Ascending aorta (tissue), 2 donors: ENCODE data around the gene KIN. TPM values are rescaled to one million over a fixed set of nuclear protein-coding genes. Genes with fewer than 3 reads are reported as not detected.

Experiments
- DNase-seq, 2 donors: peaks; one replicate each; pipeline ENCODE4 v3.0.0-alpha.2; 2019; ENCODE audit warnings: low spot score in 2 of 2
- H3K27ac ChIP-seq, 2 donors: fragments of 200-600 bp; sonication (generic); one replicate each; pipeline ENCODE4 v1.5.1; 2016 to 2017; ENCODE audit warnings: mild to moderate bottlenecking in 1 of 2
- H3K27me3 ChIP-seq: fragments of 200-600 bp; sonication (generic); one replicate; pipeline ENCODE4 v1.5.1; 2017
- H3K36me3 ChIP-seq, 2 donors: fragments of 200-600 bp; sonication (generic); one replicate each; pipeline ENCODE4 v1.5.1; 2016
- H3K4me1 ChIP-seq, 2 donors: fragments of 200-600 bp; sonication (generic); one replicate each; pipeline ENCODE4 v1.5.1; 2016 to 2017; ENCODE audit warnings: mild to moderate bottlenecking in 1 of 2
- H3K4me3 ChIP-seq, 2 donors: fragments of 200-600 bp; sonication (generic); one replicate each; pipeline ENCODE4 v1.5.1; 2016 to 2017; ENCODE audit warnings: mild to moderate bottlenecking in 1 of 2
- H3K9me3 ChIP-seq, 2 donors: fragments of 200-600 bp; sonication (generic); one replicate each; pipeline ENCODE4 v1.5.1; 2016
- intact Hi-C: fragments of 100-400 bp; cut with DNase I; formaldehyde crosslinking; loops from one replicate; pipeline ENCODE4 v1.15.1; 2023
- total RNA-seq: library from RNA; depleted of rRNA; stranded (reverse); fragments of >200 nt; gene quantifications from one replicate; pipeline ENCODE4 v1.1.0, GENCODE V29; 2016
- TF ChIP-seq, protein P1 (sequence below), 3 experiments: fragments of 200-600 bp in 2 of 3; fragments of 450-650 bp in 1 of 3; sonication (generic) in 2 of 3; IDR thresholded peaks; one replicate each; pipeline ENCODE4 v1.5.1; 2016 to 2019; ENCODE audit warnings: antibody characterized with exemption in 3 of 3, mild to moderate bottlenecking in 1 of 3, moderate library complexity in 1 of 3

KIN gene
- total RNA-seq, 1 donor from 2014 or later = 8.1 TPM

GRCh38 chr10:7808686-7809267 is 21.0 kb upstream of the KIN start:
- Histone ChIP-seq H3K36me3 (peaks cover 33 to 38% of the 10 kb centered on the region in 2 donors), H3K27me3 (no peaks in the 10 kb centered on the region), H3K4me3 (no peak overlapping the region), H3K9me3 (no peaks in the 10 kb centered on the region), H3K27ac (no peak overlapping the region), H3K4me1 (no peaks in the 10 kb centered on the region)
- TF ChIP-seq, protein P1, sequence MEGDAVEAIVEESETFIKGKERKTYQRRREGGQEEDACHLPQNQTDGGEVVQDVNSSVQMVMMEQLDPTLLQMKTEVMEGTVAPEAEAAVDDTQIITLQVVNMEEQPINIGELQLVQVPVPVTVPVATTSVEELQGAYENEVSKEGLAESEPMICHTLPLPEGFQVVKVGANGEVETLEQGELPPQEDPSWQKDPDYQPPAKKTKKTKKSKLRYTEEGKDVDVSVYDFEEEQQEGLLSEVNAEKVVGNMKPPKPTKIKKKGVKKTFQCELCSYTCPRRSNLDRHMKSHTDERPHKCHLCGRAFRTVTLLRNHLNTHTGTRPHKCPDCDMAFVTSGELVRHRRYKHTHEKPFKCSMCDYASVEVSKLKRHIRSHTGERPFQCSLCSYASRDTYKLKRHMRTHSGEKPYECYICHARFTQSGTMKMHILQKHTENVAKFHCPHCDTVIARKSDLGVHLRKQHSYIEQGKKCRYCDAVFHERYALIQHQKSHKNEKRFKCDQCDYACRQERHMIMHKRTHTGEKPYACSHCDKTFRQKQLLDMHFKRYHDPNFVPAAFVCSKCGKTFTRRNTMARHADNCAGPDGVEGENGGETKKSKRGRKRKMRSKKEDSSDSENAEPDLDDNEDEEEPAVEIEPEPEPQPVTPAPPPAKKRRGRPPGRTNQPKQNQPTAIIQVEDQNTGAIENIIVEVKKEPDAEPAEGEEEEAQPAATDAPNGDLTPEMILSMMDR (IDR thresholded peaks at IDR 0.05) = no peak
- DNase-seq = no peak
- intact Hi-C loops = no loop called here

DNA sequence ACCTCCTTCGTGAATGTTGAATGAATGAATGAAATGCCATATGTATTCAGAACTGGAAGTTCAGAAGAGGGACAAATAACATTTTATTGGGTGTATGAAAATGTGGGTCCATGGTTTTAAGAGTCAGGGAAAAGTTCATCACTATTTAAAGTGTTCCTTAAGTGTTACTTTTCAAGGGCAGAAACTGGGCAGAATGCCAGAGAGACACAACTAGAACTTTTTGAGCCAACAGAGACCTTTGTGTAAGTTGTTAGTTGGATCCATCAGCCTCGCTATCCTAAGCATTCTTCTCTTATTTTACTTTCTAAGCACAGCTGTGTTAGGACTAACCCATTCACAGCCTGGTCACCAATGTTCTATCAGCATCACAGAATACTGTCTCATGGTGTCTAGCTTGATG is 16.9 kb upstream of the KIN start:
- no peak overlapping the region for H3K4me3 ChIP-seq
- no peaks in the 10 kb centered on the region for H3K27me3 ChIP-seq
- peaks cover 64 to 77% of the 10 kb centered on the region in 2 donors for H3K36me3 ChIP-seq
- intact Hi-C loops = no loop called here
- no peak for DNase-seq
- no peak overlapping the region for H3K27ac ChIP-seq
- H3K9me3 ChIP-seq = no peaks in the 10 kb centered on the region
- no peaks in the 10 kb centered on the region for H3K4me1 ChIP-seq
- TF ChIP-seq, protein P1 (IDR thresholded peaks at IDR 0.05) = no peak

GRCh38 chr10:7804216-7804615 is 16.4 kb upstream of the KIN start:
- Histone ChIP-seq H3K9me3 (no peaks in the 10 kb centered on the region), H3K27ac (no peak overlapping the region), H3K4me1 (no peaks in the 10 kb centered on the region), H3K36me3 (peaks cover 69 to 82% of the 10 kb centered on the region in 2 donors), H3K27me3 (no peaks in the 10 kb centered on the region), H3K4me3 (no peak overlapping the region)
- TF ChIP-seq, protein P1 (IDR thresholded peaks at IDR 0.05) = no peak
- no peak for DNase-seq
- intact Hi-C loops = no loop called here

GRCh38 chr10:7802606-7803005 is 14.8 kb upstream of the KIN start:
- Histone ChIP-seq H3K27ac (no peak overlapping the region), H3K36me3 (peaks cover 68 to 90% of the 10 kb centered on the region in 2 donors), H3K27me3 (no peaks in the 10 kb centered on the region), H3K4me3 (no peak overlapping the region), H3K4me1 (no peaks in the 10 kb centered on the region), H3K9me3 (no peaks in the 10 kb centered on the region)
- intact Hi-C loops = no loop called here
- DNase-seq = no peak
- TF ChIP-seq, protein P1 (IDR thresholded peaks at IDR 0.05) = no peak

GRCh38 chr10:7797582-7797981 is 9.8 kb upstream of the KIN start:
- peaks cover 33 to 57% of the 10 kb centered on the region in 2 donors for H3K36me3 ChIP-seq
- H3K27ac ChIP-seq = no peak overlapping the region
- H3K4me3 ChIP-seq = no peak overlapping the region
- TF ChIP-seq, protein P1 (IDR thresholded peaks at IDR 0.05) = no peak
- no peaks in the 10 kb centered on the region for H3K9me3 ChIP-seq
- no peaks in the 10 kb centered on the region for H3K27me3 ChIP-seq
- intact Hi-C loops = no loop called here
- peaks cover 0 to 6% of the 10 kb centered on the region in 2 donors for H3K4me1 ChIP-seq
- no peak for DNase-seq

DNA sequence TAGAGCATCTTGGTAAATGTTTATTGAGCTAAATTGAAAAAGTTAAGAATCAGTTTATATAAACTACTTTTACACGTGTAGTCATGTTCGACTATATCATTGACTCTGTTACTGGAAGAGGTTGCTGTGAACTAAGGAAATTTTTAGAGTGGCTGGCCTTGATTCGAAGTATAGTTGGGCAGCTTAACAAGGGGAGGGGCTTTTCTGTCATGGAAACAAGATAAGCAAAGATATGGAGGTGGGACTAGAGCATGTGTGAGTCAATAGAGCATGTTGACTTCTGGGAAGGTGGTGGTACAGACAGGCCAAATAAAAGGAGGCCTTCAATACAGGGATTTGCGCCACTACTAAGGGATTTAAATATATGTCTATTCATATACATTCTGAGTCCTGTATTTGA is 7.8 kb upstream of the KIN start:
- no peak overlapping the region for H3K27ac ChIP-seq
- TF ChIP-seq, protein P1 (IDR thresholded peaks at IDR 0.05) = no peak
- no peaks in the 10 kb centered on the region for H3K27me3 ChIP-seq
- no peak for DNase-seq
- peaks cover 0 to 9% of the 10 kb centered on the region in 2 donors for H3K4me1 ChIP-seq
- no peak overlapping the region for H3K4me3 ChIP-seq
- peaks cover 16 to 37% of the 10 kb centered on the region in 2 donors for H3K36me3 ChIP-seq
- intact Hi-C loops = no loop called here
- H3K9me3 ChIP-seq = no peaks in the 10 kb centered on the region
